NCI-H1694 (cell line): ENCODE data around the gene PROB1.
"Not testable (repeated sequence)": the region's sequence is repeated elsewhere in the genome, so short reads cannot be mapped to it uniquely, and the experiment has no call there.

Experiments
- DNase-seq: peaks from one replicate; lab custom pipeline; 2025; lab: John Stamatoyannopoulos, UW

Gene PROB1

GRCh38 chr5:139377226-139377625 lies 17.7 kb downstream of the PROB1 start:
- no peak for DNase-seq

- DNase-seq, result no peak
These were observed 18.5 kb downstream of the PROB1 start for GRCh38 chr5:139376364-139376763.

- no peak for DNase-seq
These were observed 20.0 kb downstream of the PROB1 start for GRCh38 chr5:139374909-139375308.

GRCh38 chr5:139371482-139372435 lies 23.1 kb downstream of the PROB1 start:
- no peak for DNase-seq

GRCh38 chr5:139369181-139369580 lies 25.7 kb downstream of the PROB1 start:
- DNase-seq, result no peak

GRCh38 chr5:139368613-139369012 lies 26.3 kb downstream of the PROB1 start:
- DNase-seq, result no peak

- DNase-seq, result no peak
These were observed 30.4 kb downstream of the PROB1 start for GRCh38 chr5:139364466-139364865.

GRCh38 chr5:139363937-139364336 lies 31.0 kb downstream of the PROB1 start:
- DNase-seq, result no peak

GRCh38 chr5:139361835-139362429 lies 33.0 kb downstream of the PROB1 start:
- no peak for DNase-seq

- no peak for DNase-seq
These were observed 34.5 kb downstream of the PROB1 start for GRCh38 chr5:139360384-139360783.

GRCh38 chr5:139358064-139358463 lies 36.8 kb downstream of the PROB1 start:
- DNase-seq, result no peak

- DNase-seq, result not testable (repeated sequence)
These were observed 39.0 kb downstream of the PROB1 start for GRCh38 chr5:139355900-139356299.

GRCh38 chr5:139354186-139354585 lies 40.7 kb downstream of the PROB1 start:
- DNase-seq, result no peak

GRCh38 chr5:139347863-139348262 lies 47.0 kb downstream of the PROB1 start:
- not testable (repeated sequence) for DNase-seq

GRCh38 chr5:139345442-139345841 lies 49.5 kb downstream of the PROB1 start:
- not testable (repeated sequence) for DNase-seq

GRCh38 chr5:139344177-139344576 lies 50.7 kb downstream of the PROB1 start:
- DNase-seq, result no peak

- no peak for DNase-seq
These were observed 51.4 kb downstream of the PROB1 start for GRCh38 chr5:139343476-139343875.

GRCh38 chr5:139342423-139342723 lies 52.5 kb downstream of the PROB1 start:
- DNase-seq, result no peak

GRCh38 chr5:139341689-139342422 lies 53.0 kb downstream of the PROB1 start, which contains the start of gene PAIP2:
Gene PAIP2, plus strand, starts transcription at chr5:139341854. Its CDS starts 21,931 bp downstream, at chr5:139363785.
- DNase-seq, result peak; percentile 92

GRCh38 chr5:139341187-139341688 lies 53.7 kb downstream of the PROB1 start:
- DNase-seq, result no peak
